Hindlimb muscle (tissue), 1 donor: ENCODE measurements around the gene EIF2B4. TPM values are rescaled to one million over a fixed set of nuclear protein-coding genes. Genes with fewer than 3 reads are reported as not detected.
A peak's percentile ranks its signal among the peaks of the same experiment; 100 is the strongest.
"Not testable (repeated sequence)": the region's sequence is repeated elsewhere in the genome, so short reads cannot be mapped to it uniquely, and the experiment has no call there.

ENCODE experiments used
- DNase-seq: peaks from one replicate; pipeline ENCODE4 v3.0.0-alpha.2; 2013
- polyA plus RNA-seq: library from polyadenylated mRNA; unstranded; fragments of 120-200 nt; gene quantifications from one replicate; pipeline ENCODE4 v1.2.1, GENCODE V29; 2013; ENCODE audit not compliant: insufficient read length

EIF2B4 gene
- polyA plus RNA-seq, 1 donor, result 34.4 TPM

DNA sequence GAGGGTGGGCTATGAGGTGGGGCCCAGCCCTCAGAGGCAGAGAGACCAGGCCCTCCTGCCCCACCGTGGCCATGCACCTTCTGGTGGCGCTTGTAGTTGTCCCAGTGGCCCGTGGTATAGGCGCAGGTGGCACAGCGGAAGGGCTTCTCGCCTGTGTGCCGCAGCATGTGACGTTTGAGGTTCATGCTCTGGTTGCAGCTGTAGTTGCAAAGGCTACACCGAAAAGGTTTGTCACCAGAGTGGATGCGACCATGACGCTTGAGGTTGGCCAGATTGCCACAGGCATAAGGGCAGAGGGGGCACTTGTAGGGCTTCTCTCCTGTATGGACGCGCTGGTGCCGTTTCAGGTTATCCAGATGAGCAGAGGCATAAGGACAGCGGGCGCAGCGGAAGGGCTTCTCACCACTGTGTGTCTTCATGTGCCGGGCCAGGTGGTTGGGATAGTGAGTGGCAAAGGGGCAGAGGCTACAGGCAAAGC, 7.5 kb upstream of the EIF2B4 start:
- DNase-seq, result no peak

- DNase-seq, result no peak
Observed at GRCh38 chr2:27376866-27377617, 6.9 kb upstream of the EIF2B4 start.

GRCh38 chr2:27376151-27376865, 6.2 kb upstream of the EIF2B4 start:
- no peak for DNase-seq

DNA sequence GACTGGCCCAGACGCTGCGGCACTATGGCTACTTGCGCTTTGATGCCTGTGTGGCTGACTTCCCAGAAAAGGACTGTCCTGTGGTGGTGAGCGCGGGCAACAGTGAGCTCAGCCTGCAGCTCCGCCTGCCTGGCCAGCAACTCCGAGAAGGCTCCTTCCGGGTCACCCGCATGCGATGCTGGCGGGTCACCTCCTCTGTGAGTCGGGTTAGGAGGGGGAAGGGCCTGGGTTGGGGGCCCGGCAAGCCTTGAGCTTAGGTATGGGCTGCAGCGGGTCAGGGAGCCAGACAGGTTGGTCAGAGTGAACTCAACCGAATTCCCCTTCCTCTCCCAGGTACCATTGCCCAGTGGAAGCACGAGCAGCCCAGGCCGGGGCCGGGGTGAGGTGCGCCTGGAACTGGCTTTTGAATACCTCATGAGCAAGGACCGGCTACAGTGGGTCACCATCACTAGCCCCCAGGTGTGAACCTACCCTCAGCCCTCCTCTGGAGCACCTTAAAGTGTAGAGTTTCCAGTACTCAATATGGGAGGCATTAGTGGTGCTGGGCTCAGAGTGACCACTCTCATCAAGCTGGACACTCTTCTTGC, 5.5 kb upstream of the EIF2B4 start:
- DNase-seq, result no peak

GRCh38 chr2:27373567-27373966, 3.4 kb upstream of the EIF2B4 start:
- DNase-seq, result no peak

DNA sequence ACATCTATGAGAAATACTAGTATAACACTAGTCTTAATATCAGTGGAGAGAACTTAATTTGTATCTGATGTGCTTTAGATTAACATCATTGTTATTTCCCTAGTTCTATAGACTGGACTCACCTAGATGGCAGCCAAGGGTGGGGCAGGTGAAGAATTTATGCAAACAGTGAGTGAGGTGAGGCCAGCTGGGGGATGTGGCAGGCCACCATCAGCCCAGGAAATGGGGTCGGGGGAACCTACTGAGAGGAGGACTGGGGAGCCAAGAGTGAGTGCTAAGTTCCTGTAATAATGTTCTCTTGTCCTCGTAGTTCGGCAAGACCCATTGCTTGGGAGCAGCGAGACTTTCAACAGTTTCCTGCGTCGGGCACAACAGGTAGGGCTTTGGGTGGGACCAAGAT, 2.8 kb upstream of the EIF2B4 start:
- no peak for DNase-seq

- DNase-seq, result no peak
Observed at GRCh38 chr2:27370816-27371620, 880 bp upstream of the EIF2B4 start.

- no peak for DNase-seq
Observed at GRCh38 chr2:27369471-27370025, 590 bp downstream of the EIF2B4 start.

DNA sequence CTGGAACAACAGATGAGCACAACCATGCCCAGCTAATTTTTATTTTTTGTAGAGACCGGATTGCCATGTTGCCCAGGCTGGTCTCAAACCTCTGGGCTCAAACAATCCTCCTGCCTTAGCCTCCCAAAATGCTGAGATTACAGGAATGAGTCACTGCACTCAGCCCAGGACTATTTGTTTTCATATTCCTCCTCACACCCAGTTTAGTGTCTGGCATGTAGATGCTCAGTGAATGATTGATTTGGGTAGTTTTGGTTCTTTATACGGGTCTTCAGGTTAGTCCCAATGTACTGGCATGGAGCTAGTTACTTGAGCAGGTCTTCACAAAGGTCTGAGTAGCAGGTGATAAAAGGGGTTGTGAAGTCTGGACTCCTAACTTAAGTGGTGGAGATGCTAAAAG, 6.2 kb downstream of the EIF2B4 start:
- DNase-seq, result no peak

GRCh38 chr2:27362678-27363420, 7.3 kb downstream of the EIF2B4 start:
- DNase-seq, result no peak

DNA sequence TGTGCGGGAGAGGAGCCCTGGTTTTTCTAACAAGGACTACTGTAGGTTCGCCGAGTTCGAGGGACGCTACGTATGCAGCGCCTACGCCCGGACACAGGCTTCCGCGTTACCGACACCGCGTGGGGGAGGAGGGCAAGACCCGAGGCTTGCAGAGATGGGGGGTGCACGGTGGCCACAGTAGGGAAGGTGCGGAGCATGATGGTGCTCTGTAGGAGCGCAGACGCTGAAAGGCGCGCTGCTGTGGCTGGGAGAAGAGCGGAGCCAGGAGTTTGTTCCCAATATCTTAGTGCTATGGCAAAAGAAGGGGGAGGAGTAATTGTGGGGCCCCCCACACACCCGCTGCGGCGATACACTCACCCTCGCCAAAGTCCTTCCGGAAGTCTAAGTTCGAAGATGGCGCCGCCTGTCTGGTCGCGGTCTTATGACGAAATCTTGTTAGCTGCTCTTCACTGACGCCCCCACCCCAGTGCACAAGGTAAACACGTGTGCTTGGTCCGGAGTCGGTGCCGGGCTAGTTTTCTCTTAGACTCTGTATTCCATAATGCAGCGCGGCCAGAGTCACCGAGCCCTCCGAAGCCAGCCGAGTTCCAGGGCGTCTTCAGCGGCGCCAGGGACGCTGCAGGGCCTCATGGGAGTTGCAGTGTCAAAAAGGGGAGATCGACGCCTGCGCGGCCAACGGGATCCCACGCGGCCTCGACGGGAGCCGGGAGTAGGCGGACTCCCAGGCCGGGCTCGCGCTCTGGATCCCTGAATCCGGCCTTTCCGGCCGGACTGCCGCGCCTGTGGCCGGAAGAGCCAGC, 13.6 kb downstream of the EIF2B4 start, which contains the start of gene GTF3C2:
TSS of gene GTF3C2 (minus strand) at position 383 of the 800 bp plus-strand sequence. CDS start 13,210 bp downstream, outside the sequence.
- DNase-seq, result peak; percentile 96

GRCh38 chr2:27356056-27356381, 14.1 kb downstream of the EIF2B4 start:
- no peak for DNase-seq

- DNase-seq, result no peak
Observed at GRCh38 chr2:27354597-27354927, 15.6 kb downstream of the EIF2B4 start.

DNA sequence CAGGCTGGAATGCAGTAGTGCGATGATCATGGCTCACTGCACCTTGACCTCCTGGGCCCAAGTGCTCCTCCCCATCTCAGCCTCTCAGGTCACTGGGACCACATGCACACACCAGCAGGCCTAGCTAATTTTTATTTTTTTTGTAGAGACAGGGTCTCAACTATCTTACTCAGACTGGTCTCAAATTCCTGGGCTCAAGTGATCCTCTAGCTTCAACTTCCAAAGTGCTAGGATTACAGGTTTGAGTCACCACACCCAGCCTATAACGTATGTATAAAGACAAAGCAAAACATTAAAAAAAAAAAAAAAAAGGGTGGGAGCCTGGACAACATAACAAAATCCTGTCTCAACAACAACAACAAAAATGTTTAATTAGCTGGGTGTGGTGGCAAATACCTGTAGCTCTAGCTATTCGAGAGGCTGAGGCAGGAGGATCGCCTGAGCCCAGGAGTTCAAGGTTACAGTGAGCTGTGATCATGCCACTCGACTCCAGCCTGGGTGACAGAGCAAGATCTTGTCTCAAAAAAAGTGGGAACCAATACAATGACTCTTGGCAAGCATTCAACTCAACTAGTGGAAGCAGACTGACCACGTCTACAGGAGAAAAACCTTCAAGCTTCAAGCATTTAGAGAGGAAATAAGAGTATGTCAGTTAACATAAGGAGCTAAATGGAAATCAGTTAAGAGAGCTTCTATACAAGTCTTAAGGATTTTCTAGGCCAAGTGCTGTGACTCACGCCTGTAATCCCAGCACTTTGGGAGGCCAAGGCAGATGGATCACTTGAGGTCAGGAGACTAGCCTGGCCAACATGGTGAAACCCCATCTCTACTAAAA, 16.2 kb downstream of the EIF2B4 start:
- no peak for DNase-seq

GRCh38 chr2:27353386-27353761, 16.8 kb downstream of the EIF2B4 start:
- not testable (repeated sequence) for DNase-seq

GRCh38 chr2:27351802-27352598, 18.1 kb downstream of the EIF2B4 start:
- DNase-seq, result no peak

- DNase-seq, result no peak
Observed at GRCh38 chr2:27350106-27350693, 19.9 kb downstream of the EIF2B4 start.

GRCh38 chr2:27347641-27348040, 22.5 kb downstream of the EIF2B4 start:
- no peak for DNase-seq

- no peak for DNase-seq
Observed at GRCh38 chr2:27336173-27336572, 34.0 kb downstream of the EIF2B4 start.
